Gastrocnemius medialis (tissue), 4 donors: ENCODE results near the gene AFAP1. TPM values are rescaled to one million over a fixed set of nuclear protein-coding genes. Genes with fewer than 3 reads are reported as not detected.

Source experiments
- ATAC-seq, 2 donors: fragments of 150-250 bp; one replicate each; pipeline ENCODE4 v1.9.1; 2016
- DNase-seq, 2 donors: peaks; one replicate each; pipeline ENCODE4 v3.0.0-alpha.2; 2019
- H3K27ac ChIP-seq, 4 donors: fragments of 200-600 bp; sonication (generic); 1 replicate in 1 of 4; 2 replicates in 3 of 4; pipeline ENCODE4 v1.5.1; 2016 to 2018; ENCODE audit warnings: mild to moderate bottlenecking in 2 of 4, moderate library complexity in 1 of 4
- H3K27me3 ChIP-seq, 3 donors: fragments of 200-600 bp; sonication (generic) in 2 of 3; 1 replicate in 1 of 3; 2 replicates in 2 of 3; pipeline versions ENCODE4 v1.5.1 to v1.6.0; 2016 to 2019; ENCODE audit warnings: mild to moderate bottlenecking in 1 of 3, moderate library complexity in 1 of 3
- H3K36me3 ChIP-seq, 2 donors: fragments of 200-600 bp; sonication (generic) in 1 of 2; one replicate each; pipeline ENCODE4 v1.5.1; 2017 to 2018
- H3K4me1 ChIP-seq, 2 donors: fragments of 200-600 bp; sonication (generic) in 1 of 2; one replicate each; pipeline ENCODE4 v1.5.1; 2016 to 2017; ENCODE audit warnings: mild to moderate bottlenecking in 2 of 2
- H3K4me3 ChIP-seq, 4 donors: fragments of 200-600 bp; sonication (generic) in 3 of 4; 1 replicate in 1 of 4; 2 replicates in 3 of 4; pipeline ENCODE4 v1.5.1; 2016 to 2019; ENCODE audit warnings: mild to moderate bottlenecking in 2 of 4
- H3K9me3 ChIP-seq, 3 donors: fragments of 200-600 bp; sonication (generic) in 2 of 3; 1 replicate in 1 of 3; 2 replicates in 2 of 3; pipeline ENCODE4 v1.5.1; 2016 to 2019
- POLR2A ChIP-seq, 2 donors: fragments of 450-650 bp; IDR thresholded peaks; one replicate each; pipeline ENCODE4 v1.6.1; 2017; ENCODE audit warnings: antibody characterized with exemption in 2 of 2, mild to moderate bottlenecking in 2 of 2, moderate library complexity in 2 of 2
- in situ Hi-C, 4 donors: fragments of 200-750 bp; cut with MboI; loops; one replicate each; pipeline versions ENCODE4 v1.15.0 to v1.8.0; 2017; ENCODE audit warnings: low sequenced_read_pairs in 4 of 4
- intact Hi-C: fragments of 100-400 bp; cut with DNase I; formaldehyde crosslinking; loops from one replicate; pipeline ENCODE4 v1.15.1; 2023; ENCODE audit warnings: low total_unique reads
- total RNA-seq, 4 donors: library from RNA; depleted of rRNA; stranded (reverse); fragments of >200 nt; gene quantifications; one replicate each; pipeline versions ENCODE4 v1.1.0 to v1.2.3, GENCODE V29; 2016
- TF ChIP-seq, protein P1 (sequence below), 5 experiments: fragments of 450-650 bp in 3 of 5; fragments of 200-600 bp in 2 of 5; sonication (generic) in 2 of 5; IDR thresholded peaks in 4 of 5; conservative IDR thresholded peaks in 1 of 5; 1 replicate in 4 of 5; 2 replicates in 1 of 5; pipeline ENCODE4 v1.5.1; 2016 to 2019; ENCODE audit warnings: antibody characterized with exemption in 5 of 5, mild to moderate bottlenecking in 3 of 5, moderate library complexity in 3 of 5

The AFAP1 gene
- total RNA-seq, 4 donors from 2014 or later, result 1.5 to 8.6 (median 3.5) TPM

DNA sequence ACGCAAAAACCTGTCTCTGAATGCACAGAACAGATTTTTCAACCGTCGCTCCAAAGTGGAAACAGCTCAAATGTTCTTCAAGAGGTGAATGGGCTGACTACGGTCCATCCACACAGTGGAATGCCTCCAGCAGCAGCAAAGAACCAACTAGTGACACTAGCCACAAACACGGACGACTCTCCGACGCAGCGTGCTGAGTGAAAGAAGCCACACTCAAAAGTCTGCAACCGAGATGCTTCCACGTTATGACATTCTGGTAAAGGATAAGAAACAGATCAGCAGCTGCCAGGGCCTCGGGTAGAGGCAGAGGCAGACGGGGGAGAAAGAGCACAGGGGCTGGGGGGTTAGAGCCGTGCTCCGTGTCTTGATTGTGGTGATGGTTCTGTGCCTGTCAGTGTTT, 125.2 kb downstream of the AFAP1 start:
- no peak overlapping the region for H3K27ac ChIP-seq
- H3K36me3 ChIP-seq, result no peaks in the 10 kb centered on the region
- DNase-seq (no peak), ATAC-seq (no peak)
- in situ Hi-C loops, result loop anchor here in 3 of 4 donors (25.0 kb wide), 3 partner anchors 173 to 623 kb away; partner anchors contain the start of genes ACOX3 (in 1 of the 3), SH3TC1 (in 1 of the 3) and TRMT44 (in 1 of the 3)
- H3K9me3 ChIP-seq, result no peaks in the 10 kb centered on the region
- intact Hi-C loops, result no loop called here
- TF ChIP-seq, protein P1, sequence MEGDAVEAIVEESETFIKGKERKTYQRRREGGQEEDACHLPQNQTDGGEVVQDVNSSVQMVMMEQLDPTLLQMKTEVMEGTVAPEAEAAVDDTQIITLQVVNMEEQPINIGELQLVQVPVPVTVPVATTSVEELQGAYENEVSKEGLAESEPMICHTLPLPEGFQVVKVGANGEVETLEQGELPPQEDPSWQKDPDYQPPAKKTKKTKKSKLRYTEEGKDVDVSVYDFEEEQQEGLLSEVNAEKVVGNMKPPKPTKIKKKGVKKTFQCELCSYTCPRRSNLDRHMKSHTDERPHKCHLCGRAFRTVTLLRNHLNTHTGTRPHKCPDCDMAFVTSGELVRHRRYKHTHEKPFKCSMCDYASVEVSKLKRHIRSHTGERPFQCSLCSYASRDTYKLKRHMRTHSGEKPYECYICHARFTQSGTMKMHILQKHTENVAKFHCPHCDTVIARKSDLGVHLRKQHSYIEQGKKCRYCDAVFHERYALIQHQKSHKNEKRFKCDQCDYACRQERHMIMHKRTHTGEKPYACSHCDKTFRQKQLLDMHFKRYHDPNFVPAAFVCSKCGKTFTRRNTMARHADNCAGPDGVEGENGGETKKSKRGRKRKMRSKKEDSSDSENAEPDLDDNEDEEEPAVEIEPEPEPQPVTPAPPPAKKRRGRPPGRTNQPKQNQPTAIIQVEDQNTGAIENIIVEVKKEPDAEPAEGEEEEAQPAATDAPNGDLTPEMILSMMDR (IDR thresholded peaks at IDR 0.05 in 4 of 5, conservative IDR thresholded peaks at IDR 0.05 in 1 of 5), result no peak
- no peak for TF ChIP-seq POLR2A (IDR thresholded peaks at IDR 0.05)
- no peaks in the 10 kb centered on the region for H3K27me3 ChIP-seq
- H3K4me1 ChIP-seq, result peaks cover 4 to 6% of the 10 kb centered on the region in 2 donors
- no peak overlapping the region for H3K4me3 ChIP-seq

DNA sequence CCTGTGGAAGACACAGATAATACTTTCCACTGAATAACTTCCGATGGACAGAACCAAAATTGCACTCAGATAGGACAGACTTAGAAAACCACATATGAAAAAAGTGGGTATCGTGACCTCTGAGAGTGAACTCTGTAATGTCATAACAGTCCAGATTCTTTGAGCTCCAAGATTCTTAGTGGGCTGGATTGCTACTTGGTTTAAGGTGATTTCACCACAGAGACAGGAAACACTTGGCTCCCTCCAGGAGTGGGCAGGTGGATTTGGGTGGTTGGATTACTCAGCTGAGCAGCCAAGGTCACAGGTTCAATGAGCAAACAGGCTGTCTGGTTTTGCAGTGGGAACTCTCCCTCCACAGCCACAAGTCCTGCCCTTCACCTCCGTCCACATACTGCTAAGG, 126.0 kb downstream of the AFAP1 start:
- in situ Hi-C loops, result loop anchor here in 3 of 4 donors (25.0 kb wide), 3 partner anchors 174 to 624 kb away; partner anchors contain the start of genes ACOX3 (in 1 of the 3), SH3TC1 (in 1 of the 3) and TRMT44 (in 1 of the 3)
- intact Hi-C loops, result no loop called here
- ATAC-seq, result peak; percentile 33 to 86
- peak in 1 of 2 donors; percentile 51 for DNase-seq
- Histone ChIP-seq H3K4me3 (no peak overlapping the region), H3K4me1 (peaks cover 4 to 6% of the 10 kb centered on the region in 2 donors), H3K27me3 (no peaks in the 10 kb centered on the region), H3K9me3 (no peaks in the 10 kb centered on the region), H3K27ac (no peak overlapping the region), H3K36me3 (no peaks in the 10 kb centered on the region)
- TF ChIP-seq, protein P1 (IDR thresholded peaks at IDR 0.05 in 4 of 5, conservative IDR thresholded peaks at IDR 0.05 in 1 of 5), result no peak
- TF ChIP-seq POLR2A (IDR thresholded peaks at IDR 0.05), result no peak

DNA sequence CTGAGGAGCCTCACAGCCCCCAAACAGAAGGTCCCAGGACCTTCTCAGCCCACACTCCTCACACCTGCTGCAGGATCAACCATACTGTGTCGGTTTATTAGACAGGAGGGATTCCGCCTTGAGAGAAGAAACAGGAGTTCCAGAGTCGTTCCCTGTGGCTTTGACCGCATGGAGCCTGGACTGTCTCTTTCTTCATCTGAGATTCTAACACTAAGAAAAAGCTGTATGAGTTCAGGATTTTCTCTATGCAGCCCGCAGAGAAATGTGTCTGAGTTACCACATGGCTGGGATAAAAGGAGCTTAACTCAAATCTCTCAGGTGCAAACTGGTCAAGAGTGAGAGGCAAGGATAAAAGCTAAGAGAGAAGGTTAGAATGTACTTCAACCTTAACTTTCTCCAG, 126.7 kb downstream of the AFAP1 start:
- in situ Hi-C loops (loop anchor here in 3 of 4 donors (25.0 kb wide), 3 partner anchors 174 to 624 kb away; partner anchors contain the start of genes ACOX3 (in 1 of the 3), SH3TC1 (in 1 of the 3) and TRMT44 (in 1 of the 3)), intact Hi-C loops (no loop called here)
- H3K4me1 ChIP-seq, result peaks cover 5 to 7% of the 10 kb centered on the region in 2 donors
- H3K27me3 ChIP-seq, result no peaks in the 10 kb centered on the region
- no peak for TF ChIP-seq POLR2A (IDR thresholded peaks at IDR 0.05)
- TF ChIP-seq, protein P1 (IDR thresholded peaks at IDR 0.05 in 4 of 5, conservative IDR thresholded peaks at IDR 0.05 in 1 of 5), result no peak
- H3K36me3 ChIP-seq, result no peaks in the 10 kb centered on the region
- no peak overlapping the region for H3K27ac ChIP-seq
- DNase-seq (no peak), ATAC-seq (no peak)
- H3K9me3 ChIP-seq, result no peaks in the 10 kb centered on the region
- H3K4me3 ChIP-seq, result no peak overlapping the region

DNA sequence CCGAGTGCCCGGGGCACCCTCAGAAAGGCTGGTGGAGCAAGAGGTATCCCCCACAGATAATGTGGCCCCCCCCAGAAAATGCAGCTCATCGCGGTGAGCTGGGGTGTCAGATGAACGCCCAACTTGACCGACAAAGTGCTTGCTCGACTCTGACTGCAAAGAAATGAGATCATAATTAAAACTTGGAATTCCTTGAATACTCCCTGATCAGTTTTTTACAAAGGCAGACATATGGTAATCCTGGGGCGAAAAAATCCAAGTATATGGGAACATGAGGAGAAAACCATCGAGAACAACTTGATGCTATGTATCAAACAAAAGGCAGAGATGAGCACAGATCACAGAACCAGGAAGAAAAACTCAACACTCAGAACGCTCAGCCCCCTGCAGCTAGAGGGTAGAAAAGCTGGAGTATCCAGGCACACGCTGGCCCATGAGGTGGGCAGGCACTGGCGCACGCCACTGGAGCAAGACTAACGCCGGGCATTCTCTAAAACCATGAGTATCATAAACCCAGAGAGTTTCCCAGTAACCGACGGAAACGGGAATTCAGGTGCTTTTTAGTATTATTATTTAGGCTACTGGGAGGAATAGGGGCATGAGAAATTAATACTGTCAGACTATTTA, 127.3 kb downstream of the AFAP1 start:
- Histone ChIP-seq H3K9me3 (no peaks in the 10 kb centered on the region), H3K36me3 (no peaks in the 10 kb centered on the region), H3K4me1 (peaks cover 11 to 12% of the 10 kb centered on the region in 2 donors), H3K4me3 (no peak overlapping the region), H3K27me3 (no peaks in the 10 kb centered on the region), H3K27ac (no peak overlapping the region)
- intact Hi-C loops (no loop called here), in situ Hi-C loops (loop anchor here in 3 of 4 donors (25.0 kb wide), 3 partner anchors 175 to 625 kb away; partner anchors contain the start of genes ACOX3 (in 1 of the 3), SH3TC1 (in 1 of the 3) and TRMT44 (in 1 of the 3))
- no peak for DNase-seq
- no peak for TF ChIP-seq POLR2A (IDR thresholded peaks at IDR 0.05)
- no peak for ATAC-seq

DNA sequence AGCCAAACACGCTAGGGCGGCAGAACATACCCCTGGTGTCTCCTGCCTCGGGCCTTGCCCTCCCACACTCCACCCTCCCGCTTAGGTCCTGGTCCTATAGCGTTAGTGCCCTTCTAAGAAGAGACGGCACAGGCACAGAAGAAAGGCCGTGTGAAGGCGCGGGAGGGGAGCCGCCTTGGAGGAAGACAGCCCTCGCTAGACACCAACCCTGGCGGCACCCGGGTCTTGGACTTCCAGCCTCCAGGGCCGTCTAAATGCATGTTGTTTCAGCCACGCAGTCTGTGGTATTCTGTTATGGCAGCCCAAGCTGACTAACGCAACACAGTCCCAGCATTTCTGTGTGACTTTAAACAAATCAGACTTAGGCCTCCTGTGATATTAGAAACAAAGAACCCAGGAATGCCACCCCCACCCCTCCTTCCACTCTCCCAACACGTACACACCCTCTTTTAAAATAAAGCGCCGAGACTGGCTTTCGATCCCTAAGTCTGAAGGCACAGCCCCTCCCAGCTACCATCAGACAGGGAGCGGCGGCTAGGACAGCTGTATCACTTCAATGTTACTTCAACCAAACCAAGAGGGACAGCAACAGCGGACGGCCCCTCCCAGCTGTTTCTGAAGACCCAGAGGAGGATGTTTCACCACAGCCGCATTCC, 128.0 kb downstream of the AFAP1 start:
- Histone ChIP-seq H3K4me1 (peaks cover 18 to 19% of the 10 kb centered on the region in 2 donors), H3K36me3 (no peaks in the 10 kb centered on the region), H3K4me3 (no peak overlapping the region), H3K9me3 (no peaks in the 10 kb centered on the region), H3K27me3 (no peaks in the 10 kb centered on the region), H3K27ac (no peak overlapping the region)
- intact Hi-C loops (no loop called here), in situ Hi-C loops (loop anchor here in 3 of 4 donors (25.0 kb wide), 3 partner anchors 176 to 626 kb away; partner anchors contain the start of genes ACOX3 (in 1 of the 3), SH3TC1 (in 1 of the 3) and TRMT44 (in 1 of the 3))
- DNase-seq (no peak), ATAC-seq (peak in 1 of 2 donors; percentile 25)
- TF ChIP-seq, protein P1 (IDR thresholded peaks at IDR 0.05 in 4 of 5, conservative IDR thresholded peaks at IDR 0.05 in 1 of 5), result no peak
- no peak for TF ChIP-seq POLR2A (IDR thresholded peaks at IDR 0.05)
